Measurements from ENCODE around the gene C12orf57.

Gene C12orf57

GRCh38 chr12:6947615-6948014, 3.8 kb downstream of the C12orf57 start:
- no peak overlapping the region for H3K4me3 ChIP-seq (replicated peaks; ENCODE audit: insufficient read depth, low read length)
- H3K27ac ChIP-seq (replicated peaks): no peak overlapping the region
- DNase-seq (ENCODE audit: low read depth in 1 of 2, low spot score in 1 of 2): no peak
- TF ChIP-seq REST (IDR thresholded peaks at IDR 0.05; ENCODE audit: insufficient replicate concordance, low read depth) (no peak), GABPA (IDR thresholded peaks at IDR 0.05; ENCODE audit: low read depth) (no peak), CTCF (IDR thresholded peaks at IDR 0.05; ENCODE audit: insufficient read depth, low read length) (no peak), SPI1 (IDR thresholded peaks at IDR 0.05; ENCODE audit: borderline replicate concordance, low read depth) (no peak), POLR2AphosphoS5 (IDR thresholded peaks at IDR 0.05; ENCODE audit: low read depth) (no peak)
- no peaks in the 10 kb centered on the region for H3K27me3 ChIP-seq (ENCODE audit: insufficient read depth, poor library complexity, severe bottlenecking)

GRCh38 chr12:6948873-6949594, 5.2 kb downstream of the C12orf57 start:
- TF ChIP-seq SPI1 (IDR thresholded peaks at IDR 0.05; ENCODE audit: borderline replicate concordance, low read depth) (no peak), CTCF (IDR thresholded peaks at IDR 0.05; ENCODE audit: insufficient read depth, low read length) (peak; percentile 31)
- Histone ChIP-seq H3K27me3 (ENCODE audit: insufficient read depth, poor library complexity, severe bottlenecking) (no peaks in the 10 kb centered on the region), H3K4me3 (replicated peaks; ENCODE audit: insufficient read depth, low read length) (no peak overlapping the region), H3K27ac (replicated peaks) (peak overlapping the region; percentile 45)
- no peak for DNase-seq (ENCODE audit: low read depth in 1 of 2, low spot score in 1 of 2)

GRCh38 chr12:6950401-6950801, 6.6 kb downstream of the C12orf57 start:
- H3K27me3 ChIP-seq (ENCODE audit: insufficient read depth, poor library complexity, severe bottlenecking): no peaks in the 10 kb centered on the region
- no peak for DNase-seq (ENCODE audit: low read depth in 1 of 2, low spot score in 1 of 2)
- no peak overlapping the region for H3K4me3 ChIP-seq (replicated peaks; ENCODE audit: insufficient read depth, low read length)
- TF ChIP-seq SPI1 (IDR thresholded peaks at IDR 0.05; ENCODE audit: borderline replicate concordance, low read depth) (no peak), CTCF (IDR thresholded peaks at IDR 0.05; ENCODE audit: insufficient read depth, low read length) (no peak), POLR2AphosphoS5 (IDR thresholded peaks at IDR 0.05; ENCODE audit: low read depth) (no peak), GABPA (IDR thresholded peaks at IDR 0.05; ENCODE audit: low read depth) (no peak), REST (IDR thresholded peaks at IDR 0.05; ENCODE audit: insufficient replicate concordance, low read depth) (no peak)
- H3K27ac ChIP-seq (replicated peaks): peak overlapping the region; percentile 99
